HG02642 (cell line): Measurements from ENCODE around the gene TIMMDC1.

Source experiments
- ATAC-seq: cut with Tn5 transposase; IDR thresholded peaks from one replicate; pipeline ENCODE4 v1.9.1; 2021; ENCODE audit warnings: mild to moderate bottlenecking; ENCODE audit not compliant: unreplicated experiment, poor library complexity

The TIMMDC1 gene, protein sequence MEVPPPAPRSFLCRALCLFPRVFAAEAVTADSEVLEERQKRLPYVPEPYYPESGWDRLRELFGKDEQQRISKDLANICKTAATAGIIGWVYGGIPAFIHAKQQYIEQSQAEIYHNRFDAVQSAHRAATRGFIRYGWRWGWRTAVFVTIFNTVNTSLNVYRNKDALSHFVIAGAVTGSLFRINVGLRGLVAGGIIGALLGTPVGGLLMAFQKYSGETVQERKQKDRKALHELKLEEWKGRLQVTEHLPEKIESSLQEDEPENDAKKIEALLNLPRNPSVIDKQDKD

GRCh38 chr3:119498186-119499011 is at the start of gene TIMMDC1:
TIMMDC1 (plus strand) TSS chr3:119498547; CDS start chr3:119498734, 187 bp downstream.
- ATAC-seq: peak; percentile 99

DNA sequence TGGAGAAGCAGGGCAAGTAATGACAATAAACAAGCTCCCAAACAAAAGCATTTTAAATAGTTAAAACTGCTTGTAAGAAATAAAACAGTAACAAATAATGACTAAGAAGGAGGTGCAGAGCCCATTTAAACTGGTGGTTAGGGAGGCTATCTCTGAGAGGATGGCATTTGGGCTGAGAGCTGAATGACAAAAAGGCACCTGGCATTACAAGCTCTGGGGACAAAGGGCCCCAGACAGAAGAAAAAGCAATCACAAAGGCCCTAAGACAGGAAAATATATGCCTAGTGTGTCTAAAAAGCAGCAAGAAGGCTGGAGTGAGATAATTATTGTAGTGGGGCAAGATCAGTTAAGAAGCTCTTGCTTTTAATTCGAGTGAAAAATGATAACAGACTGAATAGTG is 44.5 kb upstream of the TIMMDC1 start:
- no peak for ATAC-seq

DNA sequence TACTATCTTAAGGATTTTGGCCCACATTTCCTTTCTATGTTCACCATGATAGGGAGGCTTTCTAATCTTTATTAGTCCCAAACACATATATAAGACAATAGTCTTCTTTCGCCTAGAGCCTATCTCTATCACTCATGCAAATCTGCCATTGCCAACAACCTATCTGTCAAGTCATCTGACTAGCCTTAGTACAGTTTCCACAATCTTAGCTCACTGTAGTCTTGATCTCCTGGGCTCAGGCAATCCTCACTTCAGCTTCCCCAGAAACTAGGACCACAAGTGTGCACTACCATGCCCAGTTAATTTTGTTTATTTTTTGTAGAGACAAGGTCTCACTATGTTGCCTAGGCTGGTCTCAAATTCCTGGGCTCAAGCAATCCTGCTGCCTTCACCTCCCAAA is 41.9 kb upstream of the TIMMDC1 start:
- no peak for ATAC-seq

DNA sequence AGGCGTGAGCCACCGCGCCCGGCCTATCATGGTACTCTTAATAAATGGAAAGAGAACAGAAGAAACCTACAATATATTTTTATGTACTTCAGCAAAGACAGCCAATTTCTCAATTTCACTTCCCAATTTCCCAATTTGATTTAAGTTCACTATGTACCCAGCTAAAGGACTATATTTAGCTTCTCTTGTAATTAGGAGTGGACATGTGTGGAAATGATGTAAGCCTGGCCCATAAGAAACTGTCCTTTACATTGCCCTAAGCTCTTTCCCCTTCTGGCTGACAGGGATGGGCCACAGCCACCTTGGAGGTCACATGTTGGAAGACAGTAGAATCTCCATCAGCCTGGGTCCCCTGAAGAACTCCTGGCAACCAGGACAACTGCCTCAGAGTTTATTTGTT is 41.1 kb upstream of the TIMMDC1 start:
- no peak for ATAC-seq

- ATAC-seq: peak; percentile 92
Measured at GRCh38 chr3:119463171-119464169, 34.9 kb upstream of the TIMMDC1 start, which contains the start of gene TMEM39A. TMEM39A (minus strand) TSS chr3:119463615; CDS start chr3:119462074, 1,541 bp downstream.

- no peak for ATAC-seq
Measured at GRCh38 chr3:119468041-119468440, 30.3 kb upstream of the TIMMDC1 start.

- no peak for ATAC-seq
Measured at GRCh38 chr3:119469418-119470189, 28.7 kb upstream of the TIMMDC1 start.

DNA sequence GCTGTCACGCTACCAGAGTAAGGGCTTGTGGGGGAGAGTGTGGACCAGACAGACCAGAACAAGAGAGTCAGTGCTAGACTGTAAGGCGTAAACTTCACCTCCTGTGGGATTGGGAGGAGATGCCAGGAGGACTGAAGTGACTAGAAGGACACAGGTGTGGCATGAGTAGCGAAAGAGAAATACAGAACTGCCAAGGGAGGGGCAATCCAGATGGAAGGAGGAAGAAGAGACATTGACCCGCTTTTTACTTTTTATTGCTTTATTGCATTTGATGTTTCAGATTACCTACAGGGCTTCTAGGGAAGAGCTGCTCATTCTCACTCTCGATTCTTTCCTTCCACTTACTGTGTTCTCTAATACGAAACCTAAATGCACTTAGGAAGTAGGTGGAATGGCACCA is 27.5 kb upstream of the TIMMDC1 start:
- ATAC-seq: no peak

GRCh38 chr3:119481079-119481478 is 17.3 kb upstream of the TIMMDC1 start:
- ATAC-seq: no peak

DNA sequence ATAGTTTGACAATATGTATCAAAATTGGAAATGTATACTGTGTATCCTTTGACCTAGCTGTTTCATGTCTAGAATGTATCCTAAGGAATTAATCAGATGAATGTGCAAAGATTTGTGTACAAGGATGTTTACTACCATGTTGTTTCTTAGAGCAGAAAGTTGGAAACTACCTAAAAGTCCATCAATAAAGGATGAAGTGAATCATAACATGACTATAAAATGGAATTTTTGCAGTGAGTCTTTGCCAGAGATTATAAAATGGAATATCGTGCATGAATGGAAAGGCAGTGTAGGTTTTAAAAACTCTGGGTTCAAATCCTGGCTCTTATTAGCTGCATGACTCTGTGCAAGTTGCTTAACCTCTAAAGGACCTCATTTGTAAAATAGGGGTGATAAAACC is 15.2 kb upstream of the TIMMDC1 start:
- no peak for ATAC-seq

GRCh38 chr3:119485563-119485962 is 12.8 kb upstream of the TIMMDC1 start:
- ATAC-seq: no peak

GRCh38 chr3:119490153-119490552 is 8.2 kb upstream of the TIMMDC1 start:
- ATAC-seq: no peak

- ATAC-seq: no peak
Measured at GRCh38 chr3:119492128-119492527, 6.2 kb upstream of the TIMMDC1 start.

GRCh38 chr3:119492810-119493209 is 5.5 kb upstream of the TIMMDC1 start:
- no peak for ATAC-seq

GRCh38 chr3:119494597-119494996 is 3.8 kb upstream of the TIMMDC1 start:
- ATAC-seq: no peak

- ATAC-seq: peak; percentile 26
Measured at GRCh38 chr3:119497820-119498185, 544 bp upstream of the TIMMDC1 start.

GRCh38 chr3:119500265-119500664 is 1.9 kb downstream of the TIMMDC1 start:
- ATAC-seq: no peak

GRCh38 chr3:119500901-119501300 is 2.6 kb downstream of the TIMMDC1 start:
- no peak for ATAC-seq

GRCh38 chr3:119506631-119507030 is 8.3 kb downstream of the TIMMDC1 start:
- ATAC-seq: no peak

DNA sequence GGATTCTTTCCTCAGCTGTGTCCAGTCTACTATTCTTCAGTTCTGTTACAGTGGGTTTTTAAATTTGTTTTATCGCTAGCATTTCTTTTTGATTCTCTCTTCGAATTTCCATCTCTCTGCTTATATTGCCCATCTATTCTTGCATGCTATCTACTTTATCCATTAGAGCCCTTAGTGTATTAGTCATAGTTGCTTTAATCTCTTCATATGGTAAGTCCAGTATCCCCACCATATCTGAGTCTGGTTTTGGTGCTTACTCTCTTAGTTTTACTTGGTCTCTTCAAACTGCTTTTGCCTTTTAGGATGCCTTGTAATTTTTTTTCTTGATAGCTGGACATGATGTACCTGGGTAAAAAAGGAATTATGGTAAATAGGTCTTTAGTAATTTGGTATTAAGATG is 9.1 kb downstream of the TIMMDC1 start:
- no peak for ATAC-seq
